ENCODE results near the gene BORCS8.
A peak's percentile ranks its signal among the peaks of the same experiment; 100 is the strongest.

- TF ChIP-seq, protein P1, sequence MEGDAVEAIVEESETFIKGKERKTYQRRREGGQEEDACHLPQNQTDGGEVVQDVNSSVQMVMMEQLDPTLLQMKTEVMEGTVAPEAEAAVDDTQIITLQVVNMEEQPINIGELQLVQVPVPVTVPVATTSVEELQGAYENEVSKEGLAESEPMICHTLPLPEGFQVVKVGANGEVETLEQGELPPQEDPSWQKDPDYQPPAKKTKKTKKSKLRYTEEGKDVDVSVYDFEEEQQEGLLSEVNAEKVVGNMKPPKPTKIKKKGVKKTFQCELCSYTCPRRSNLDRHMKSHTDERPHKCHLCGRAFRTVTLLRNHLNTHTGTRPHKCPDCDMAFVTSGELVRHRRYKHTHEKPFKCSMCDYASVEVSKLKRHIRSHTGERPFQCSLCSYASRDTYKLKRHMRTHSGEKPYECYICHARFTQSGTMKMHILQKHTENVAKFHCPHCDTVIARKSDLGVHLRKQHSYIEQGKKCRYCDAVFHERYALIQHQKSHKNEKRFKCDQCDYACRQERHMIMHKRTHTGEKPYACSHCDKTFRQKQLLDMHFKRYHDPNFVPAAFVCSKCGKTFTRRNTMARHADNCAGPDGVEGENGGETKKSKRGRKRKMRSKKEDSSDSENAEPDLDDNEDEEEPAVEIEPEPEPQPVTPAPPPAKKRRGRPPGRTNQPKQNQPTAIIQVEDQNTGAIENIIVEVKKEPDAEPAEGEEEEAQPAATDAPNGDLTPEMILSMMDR (IDR thresholded peaks at IDR 0.05): peak in 2 of 4 experiments; percentile 49 to 75
- TF ChIP-seq POLR2AphosphoS5 (IDR thresholded peaks at IDR 0.05) (no peak), POLR2A (IDR thresholded peaks at IDR 0.05) (no peak)
These were observed 33.0 kb upstream of the BORCS8 start for GRCh38 chr19:19224852-19225494.

Data from prostate gland (tissue), 2 donors.